HEK293 (cell line): ENCODE measurements around the gene TTF1.

Experiments used
- CTCF ChIA-PET: fragments of 350-600 bp; formaldehyde crosslinking; extraction: SDS; loops from one replicate; lab custom pipeline; 2021; ENCODE audit warnings: antibody characterized with exemption; lab: Yijun Ruan, JAX
- POLR2A ChIA-PET: fragments of 300-600 bp; formaldehyde crosslinking; extraction: SDS; loops from one replicate; lab custom pipeline; 2020; ENCODE audit warnings: antibody characterized with exemption, inconsistent platforms; lab: Yijun Ruan, JAX
- H3K27ac ChIP-seq: fragments of 200-500 bp; sonication (Bioruptor generic); 2 replicates; pipeline ENCODE4 v1.5.1; 2014; ENCODE audit warnings: low read depth, low read length, control low read depth, inconsistent platforms; ENCODE audit errors: extremely low read depth
- H3K36me3 ChIP-seq, 2 experiments: fragments of 200-500 bp in 1 of 2; sonication (Bioruptor generic) in 1 of 2; 1 replicate in 1 of 2; 2 replicates in 1 of 2; pipeline ENCODE4 v1.5.1; 2014 to 2017; ENCODE audit warnings: inconsistent platforms in 2 of 2, low read length in 2 of 2; ENCODE audit not compliant: control insufficient read depth in 2 of 2, insufficient read depth in 1 of 2
- H3K4me1 ChIP-seq: fragments of 200-500 bp; sonication (Bioruptor generic); 2 replicates; pipeline ENCODE4 v1.5.1; 2014; ENCODE audit warnings: mild to moderate bottlenecking, low read length, inconsistent platforms; ENCODE audit not compliant: control insufficient read depth, insufficient read depth
- H3K4me3 ChIP-seq: 2 replicates; pipeline ENCODE4 v1.5.1; 2011; ENCODE audit warnings: low read depth, mild to moderate bottlenecking, control low read depth, low read length, moderate library complexity
- H3K9me3 ChIP-seq: fragments of 200-500 bp; sonication (Bioruptor generic); 2 replicates; pipeline ENCODE4 v1.5.1; 2014; ENCODE audit warnings: low read depth, low read length, inconsistent platforms; ENCODE audit not compliant: control insufficient read depth, insufficient read depth
- GLIS2 ChIP-seq: fragments of 450-650 bp; formaldehyde crosslinking; IDR thresholded peaks from 2 replicates; pipeline ENCODE4 v1.5.1; 2016; ENCODE audit warnings: missing biosample characterization, missing genetic modification characterization
- KLF8 ChIP-seq: fragments of 450-650 bp; formaldehyde crosslinking; IDR thresholded peaks from 2 replicates; pipeline ENCODE4 v1.5.1; 2016; ENCODE audit warnings: missing biosample characterization, missing genetic modification characterization
- KLF9 ChIP-seq: fragments of 450-650 bp; formaldehyde crosslinking; IDR thresholded peaks from 2 replicates; pipeline ENCODE4 v1.5.1; 2016; ENCODE audit warnings: missing biosample characterization, missing genetic modification characterization, low read depth
- MEIS1 ChIP-seq: sonication (generic); formaldehyde crosslinking; IDR thresholded peaks from 2 replicates; pipeline ENCODE4 v1.8.1; 2022; ENCODE audit warnings: missing genetic modification reagents, mild to moderate bottlenecking, borderline replicate concordance
- MYNN ChIP-seq: fragments of 450-650 bp; formaldehyde crosslinking; IDR thresholded peaks from 2 replicates; pipeline ENCODE4 v1.5.1; 2016; ENCODE audit warnings: missing biosample characterization, missing genetic modification characterization, borderline replicate concordance
- PRDM6 ChIP-seq: fragments of 450-650 bp; formaldehyde crosslinking; IDR thresholded peaks from 2 replicates; pipeline ENCODE4 v1.5.1; 2017; ENCODE audit warnings: missing biosample characterization, missing genetic modification characterization
- RBAK ChIP-seq: fragments of 450-650 bp; formaldehyde crosslinking; IDR thresholded peaks from 2 replicates; pipeline ENCODE4 v1.5.1; 2016; ENCODE audit warnings: missing biosample characterization, missing genetic modification characterization
- YY1 ChIP-seq: fragments of 450-650 bp; formaldehyde crosslinking; IDR thresholded peaks from 2 replicates; pipeline ENCODE4 v1.5.1; 2018; ENCODE audit warnings: missing biosample characterization, missing genetic modification characterization
- ZBTB7A ChIP-seq: fragments of 450-650 bp; formaldehyde crosslinking; IDR thresholded peaks from 2 replicates; pipeline ENCODE4 v1.5.1; 2016; ENCODE audit warnings: low read depth, missing biosample characterization, missing genetic modification characterization
- ZBTB8A ChIP-seq: fragments of 450-650 bp; formaldehyde crosslinking; IDR thresholded peaks from 2 replicates; pipeline ENCODE4 v1.5.1; 2016; ENCODE audit warnings: missing biosample characterization, missing genetic modification characterization
- ZFP3 ChIP-seq: fragments of 450-650 bp; formaldehyde crosslinking; IDR thresholded peaks from 2 replicates; pipeline ENCODE4 v1.5.1; 2016; ENCODE audit warnings: low read depth, missing biosample characterization, missing genetic modification characterization
- ZNF18 ChIP-seq: fragments of 450-650 bp; formaldehyde crosslinking; IDR thresholded peaks from 2 replicates; pipeline ENCODE4 v1.5.1; 2016; ENCODE audit warnings: missing biosample characterization, missing genetic modification characterization
- ZNF2 ChIP-seq: fragments of 450-650 bp; formaldehyde crosslinking; IDR thresholded peaks from 2 replicates; pipeline ENCODE4 v1.5.1; 2016; ENCODE audit warnings: missing biosample characterization, missing genetic modification characterization
- ZNF248 ChIP-seq: fragments of 450-650 bp; formaldehyde crosslinking; IDR thresholded peaks from 2 replicates; pipeline ENCODE4 v1.5.1; 2017; ENCODE audit warnings: missing biosample characterization, missing genetic modification characterization
- ZNF354C ChIP-seq: fragments of 450-650 bp; formaldehyde crosslinking; IDR thresholded peaks from 2 replicates; pipeline ENCODE4 v1.5.1; 2016; ENCODE audit warnings: missing biosample characterization, missing genetic modification characterization, low read depth, borderline replicate concordance
- ZNF391 ChIP-seq: fragments of 450-650 bp; formaldehyde crosslinking; IDR thresholded peaks from 2 replicates; pipeline ENCODE4 v1.5.1; 2016; ENCODE audit warnings: low read depth, missing biosample characterization, missing genetic modification characterization, borderline replicate concordance
- ZNF433 ChIP-seq: fragments of 450-650 bp; formaldehyde crosslinking; IDR thresholded peaks from 2 replicates; pipeline ENCODE4 v1.5.1; 2016; ENCODE audit warnings: missing biosample characterization, missing genetic modification characterization, low read depth
- ZNF510 ChIP-seq: fragments of 450-650 bp; formaldehyde crosslinking; IDR thresholded peaks from 2 replicates; pipeline ENCODE4 v1.5.1; 2018; ENCODE audit warnings: mild to moderate bottlenecking, missing genetic modification characterization, missing biosample characterization; ENCODE audit not compliant: insufficient replicate concordance
- ZNF571 ChIP-seq: fragments of 450-650 bp; formaldehyde crosslinking; IDR thresholded peaks from 2 replicates; pipeline ENCODE4 v1.5.0; 2017; ENCODE audit warnings: missing biosample characterization, missing genetic modification characterization
- ZNF585B ChIP-seq: fragments of 450-650 bp; formaldehyde crosslinking; IDR thresholded peaks from 2 replicates; pipeline ENCODE4 v1.5.1; 2016; ENCODE audit warnings: missing biosample characterization, missing genetic modification characterization
- ZNF623 ChIP-seq: fragments of 450-650 bp; formaldehyde crosslinking; IDR thresholded peaks from 2 replicates; pipeline ENCODE4 v1.5.1; 2016; ENCODE audit warnings: missing biosample characterization, missing genetic modification characterization
- ZNF658 ChIP-seq: fragments of 450-650 bp; formaldehyde crosslinking; IDR thresholded peaks from 2 replicates; pipeline ENCODE4; 2016; ENCODE audit warnings: missing biosample characterization, missing genetic modification characterization
- ZNF747 ChIP-seq: fragments of 450-650 bp; formaldehyde crosslinking; IDR thresholded peaks from 2 replicates; pipeline ENCODE4 v1.5.1; 2016; ENCODE audit warnings: missing biosample characterization, missing genetic modification characterization
- TF ChIP-seq, protein P1 (sequence below): fragments of 450-650 bp; formaldehyde crosslinking; conservative IDR thresholded peaks from 2 replicates; pipeline ENCODE4 v1.5.1; 2016; ENCODE audit warnings: low read depth, missing biosample characterization, missing genetic modification characterization
- TF ChIP-seq, protein P2 (sequence below): fragments of 450-650 bp; formaldehyde crosslinking; IDR thresholded peaks from 2 replicates; pipeline ENCODE4 v1.5.1; 2016; ENCODE audit warnings: missing biosample characterization, missing genetic modification characterization

TTF1 gene

GRCh38 chr9:132370592-132370991 lies 36.0 kb downstream of the TTF1 start:
- no peak overlapping the region for H3K4me3 ChIP-seq
- POLR2A ChIA-PET = no interaction called here
- no peak overlapping the region for H3K27ac ChIP-seq
- H3K4me1 ChIP-seq = no peaks in the 10 kb centered on the region
- no peaks in the 10 kb centered on the region for H3K9me3 ChIP-seq
- CTCF ChIA-PET = no interaction called here
- no peak for TF ChIP-seq RBAK (tag by site-specific recombination)
- no peak for TF ChIP-seq MYNN (tag by site-specific recombination)
- TF ChIP-seq ZNF2 (tag by site-specific recombination) = no peak
- TF ChIP-seq ZBTB8A (tag by site-specific recombination) = no peak
- no peak for TF ChIP-seq ZNF354C
- TF ChIP-seq YY1 (tag by site-specific recombination) = no peak
- TF ChIP-seq MEIS1 = no peak
- H3K36me3 ChIP-seq = peaks cover 3 to 7% of the 10 kb centered on the region in 2 experiments; a peak in 2 of 3 replicates

GRCh38 chr9:132369421-132369820 lies 37.2 kb downstream of the TTF1 start:
- POLR2A ChIA-PET = no interaction called here

More at GRCh38 chr9:132369421-132369820, 37.2 kb downstream of the TTF1 start:
- CTCF ChIA-PET = interaction anchor here (0.7 kb wide), 1 partner anchor 417 kb away, joined by 4 read pairs; no protein-coding TSS in a partner anchor
- TF ChIP-seq ZNF391 = no peak
- no peak for TF ChIP-seq ZNF510 (tag by site-specific recombination)
- TF ChIP-seq ZNF747 (tag by site-specific recombination) = no peak
- no peak for TF ChIP-seq YY1 (tag by site-specific recombination)
- TF ChIP-seq, protein P1, sequence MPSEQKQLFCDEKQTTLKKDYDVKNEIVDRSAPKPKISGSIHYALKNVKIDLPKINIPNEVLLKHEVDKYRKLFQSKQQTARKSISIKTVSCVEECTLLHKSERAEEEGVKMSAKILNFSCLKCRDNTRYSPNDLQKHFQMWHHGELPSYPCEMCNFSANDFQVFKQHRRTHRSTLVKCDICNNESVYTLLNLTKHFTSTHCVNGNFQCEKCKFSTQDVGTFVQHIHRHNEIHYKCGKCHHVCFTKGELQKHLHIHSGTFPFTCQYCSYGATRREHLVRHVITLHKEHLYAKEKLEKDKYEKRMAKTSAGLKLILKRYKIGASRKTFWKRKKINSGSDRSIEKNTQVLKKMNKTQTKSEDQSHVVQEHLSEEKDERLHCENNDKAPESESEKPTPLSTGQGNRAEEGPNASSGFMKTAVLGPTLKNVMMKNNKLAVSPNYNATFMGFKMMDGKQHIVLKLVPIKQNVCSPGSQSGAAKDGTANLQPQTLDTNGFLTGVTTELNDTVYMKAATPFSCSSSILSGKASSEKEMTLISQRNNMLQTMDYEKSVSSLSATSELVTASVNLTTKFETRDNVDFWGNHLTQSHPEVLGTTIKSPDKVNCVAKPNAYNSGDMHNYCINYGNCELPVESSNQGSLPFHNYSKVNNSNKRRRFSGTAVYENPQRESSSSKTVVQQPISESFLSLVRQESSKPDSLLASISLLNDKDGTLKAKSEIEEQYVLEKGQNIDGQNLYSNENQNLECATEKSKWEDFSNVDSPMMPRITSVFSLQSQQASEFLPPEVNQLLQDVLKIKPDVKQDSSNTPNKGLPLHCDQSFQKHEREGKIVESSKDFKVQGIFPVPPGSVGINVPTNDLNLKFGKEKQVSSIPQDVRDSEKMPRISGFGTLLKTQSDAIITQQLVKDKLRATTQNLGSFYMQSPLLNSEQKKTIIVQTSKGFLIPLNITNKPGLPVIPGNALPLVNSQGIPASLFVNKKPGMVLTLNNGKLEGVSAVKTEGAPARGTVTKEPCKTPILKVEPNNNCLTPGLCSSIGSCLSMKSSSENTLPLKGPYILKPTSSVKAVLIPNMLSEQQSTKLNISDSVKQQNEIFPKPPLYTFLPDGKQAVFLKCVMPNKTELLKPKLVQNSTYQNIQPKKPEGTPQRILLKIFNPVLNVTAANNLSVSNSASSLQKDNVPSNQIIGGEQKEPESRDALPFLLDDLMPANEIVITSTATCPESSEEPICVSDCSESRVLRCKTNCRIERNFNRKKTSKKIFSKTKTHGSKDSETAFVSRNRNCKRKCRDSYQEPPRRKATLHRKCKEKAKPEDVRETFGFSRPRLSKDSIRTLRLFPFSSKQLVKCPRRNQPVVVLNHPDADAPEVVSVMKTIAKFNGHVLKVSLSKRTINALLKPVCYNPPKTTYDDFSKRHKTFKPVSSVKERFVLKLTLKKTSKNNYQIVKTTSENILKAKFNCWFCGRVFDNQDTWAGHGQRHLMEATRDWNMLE (tag by site-specific recombination) = no peak
- no peak for TF ChIP-seq ZNF623 (tag by site-specific recombination)
- TF ChIP-seq, protein P2, sequence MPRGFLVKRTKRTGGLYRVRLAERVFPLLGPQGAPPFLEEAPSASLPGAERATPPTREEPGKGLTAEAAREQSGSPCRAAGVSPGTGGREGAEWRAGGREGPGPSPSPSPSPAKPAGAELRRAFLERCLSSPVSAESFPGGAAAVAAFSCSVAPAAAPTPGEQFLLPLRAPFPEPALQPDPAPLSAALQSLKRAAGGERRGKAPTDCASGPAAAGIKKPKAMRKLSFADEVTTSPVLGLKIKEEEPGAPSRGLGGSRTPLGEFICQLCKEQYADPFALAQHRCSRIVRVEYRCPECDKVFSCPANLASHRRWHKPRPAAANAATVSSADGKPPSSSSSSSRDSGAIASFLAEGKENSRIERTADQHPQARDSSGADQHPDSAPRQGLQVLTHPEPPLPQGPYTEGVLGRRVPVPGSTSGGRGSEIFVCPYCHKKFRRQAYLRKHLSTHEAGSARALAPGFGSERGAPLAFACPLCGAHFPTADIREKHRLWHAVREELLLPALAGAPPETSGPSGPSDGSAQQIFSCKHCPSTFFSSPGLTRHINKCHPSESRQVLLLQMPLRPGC = no peak
- no peak for TF ChIP-seq ZBTB7A (tag by site-specific recombination)
- TF ChIP-seq ZNF585B = no peak
- TF ChIP-seq ZNF658 (tag by site-specific recombination) = no peak
- TF ChIP-seq ZFP3 (tag by site-specific recombination) = no peak
- no peak for TF ChIP-seq KLF8
- TF ChIP-seq ZNF18 (tag by site-specific recombination) = no peak
- TF ChIP-seq ZNF433 = no peak
- TF ChIP-seq KLF9 (tag by site-specific recombination) = no peak
- TF ChIP-seq ZNF248 (tag by site-specific recombination) = no peak
- TF ChIP-seq PRDM6 (tag by site-specific recombination) = no peak
- TF ChIP-seq ZNF571 = no peak
- no peak for TF ChIP-seq GLIS2 (tag by site-specific recombination)
- Histone ChIP-seq H3K4me1 (no peaks in the 10 kb centered on the region), H3K36me3 (no peaks in the 10 kb centered on the region; a peak in 1 of 3 replicates), H3K27ac (no peak overlapping the region), H3K9me3 (no peaks in the 10 kb centered on the region), H3K4me3 (no peak overlapping the region)
